Spleen (tissue), 7 donors: ENCODE measurements around the gene BRS3.

Source experiments
- CTCF ChIP-seq, 11 experiments: fragments of 200-600 bp in 7 of 11; fragments of 450-650 bp in 4 of 11; sonication (generic) in 4 of 11; IDR thresholded peaks in 8 of 11; conservative IDR thresholded peaks in 3 of 11; 1 replicate in 7 of 11; 2 replicates in 4 of 11; pipeline versions ENCODE4 v1.4.0 to v1.8.0; 2016 to 2021; ENCODE audit warnings: antibody characterized with exemption in 11 of 11, inconsistent platforms in 4 of 11, mild to moderate bottlenecking in 1 of 11
- POLR2A ChIP-seq, 3 donors: fragments of 450-650 bp; IDR thresholded peaks; one replicate each; pipeline ENCODE4 v1.5.1; 2017; ENCODE audit warnings: antibody characterized with exemption in 3 of 3, mild to moderate bottlenecking in 1 of 3
- donor health status: DM: no; HTN: no; CAD: no; lungs with moderate emphysema.
- donor health status: DM: no; HTN: no; CAD: no.
- donor health status: DM: no; HTN: no; CAD: no.

GRCh38 chrX:136491832-136492231 is 4.1 kb downstream of the BRS3 start:
- TF ChIP-seq POLR2A (IDR thresholded peaks at IDR 0.05) (no peak), CTCF (IDR thresholded peaks at IDR 0.05 in 8 of 11, conservative IDR thresholded peaks at IDR 0.05 in 3 of 11) (no peak)
